Testis (tissue), 3 donors: ENCODE data around the gene CRAT. TPM values are rescaled to one million over a fixed set of nuclear protein-coding genes. Genes with fewer than 3 reads are reported as not detected.
"Not testable (repeated sequence)": the region's sequence is repeated elsewhere in the genome, so short reads cannot be mapped to it uniquely, and the experiment has no call there.

Experiments used
- DNase-seq: peaks from one replicate; pipeline ENCODE4 v3.0.0-alpha.2; 2019
- H3K27ac ChIP-seq, 2 donors: fragments of 200-600 bp; sonication (generic); one replicate each; pipeline ENCODE4 v1.5.1; 2019
- H3K27me3 ChIP-seq: fragments of 200-600 bp; sonication (generic); one replicate; pipeline ENCODE4 v1.5.1; 2019
- H3K36me3 ChIP-seq: fragments of 200-600 bp; sonication (generic); one replicate; pipeline ENCODE4 v1.5.1; 2017; ENCODE audit warnings: low read depth; ENCODE audit errors: missing control alignments
- H3K4me1 ChIP-seq: fragments of 200-600 bp; sonication (generic); one replicate; pipeline ENCODE4 v1.5.1; 2019
- H3K4me3 ChIP-seq, 2 donors: fragments of 200-600 bp; sonication (generic); one replicate each; pipeline ENCODE4 v1.5.1; 2017 to 2019
- H3K9me3 ChIP-seq: fragments of 200-600 bp; sonication (generic); one replicate; pipeline ENCODE4 v1.5.1; 2017
- CTCF ChIP-seq, 3 experiments: fragments of 450-650 bp in 2 of 3; fragments of 200-600 bp in 1 of 3; sonication (generic) in 1 of 3; IDR thresholded peaks; one replicate each; pipeline ENCODE4 v1.5.1; 2016 to 2019; ENCODE audit warnings: antibody characterized with exemption in 3 of 3, mild to moderate bottlenecking in 2 of 3, moderate library complexity in 1 of 3
- POLR2A ChIP-seq: fragments of 450-650 bp; IDR thresholded peaks from one replicate; pipeline ENCODE4 v1.6.1; 2017; ENCODE audit warnings: antibody characterized with exemption, mild to moderate bottlenecking, moderate library complexity
- WGBS, 2 donors: methylation state at CpG; one replicate each; pipeline ENCODE4 v1.1.5; 2018; 5-methylcytosine and 5-hydroxymethylcytosine counted together
- intact Hi-C: fragments of 100-400 bp; cut with DNase I; formaldehyde crosslinking; loops from one replicate; pipeline ENCODE4 v1.15.1; 2023; ENCODE audit warnings: low total_unique reads
- polyA plus RNA-seq: library from polyadenylated mRNA; stranded (reverse); fragments of 350-450 nt; fragmentation: Illumina TruSeq; extraction: RNeasy Lipid Tissue Mini Kit (QIAGEN cat#74804); gene quantifications from one replicate; pipeline ENCODE4 v1.2.3, GENCODE V29; 2014; ENCODE audit warnings: low read depth, low replicate concordance; ENCODE audit not compliant: insufficient read depth
- total RNA-seq, 2 donors: library from RNA; depleted of rRNA; stranded (reverse); fragments of >200 nt; gene quantifications; one replicate each; pipeline ENCODE4 v1.2.3, GENCODE V29; 2016

CRAT gene
- total and polyA plus RNA-seq, 3 donors from 2014 or later: 188 to 451 (median 272) TPM

- no peak overlapping the region for H3K27ac ChIP-seq
- H3K9me3 ChIP-seq: no peaks in the 10 kb centered on the region
- H3K27me3 ChIP-seq: no peaks in the 10 kb centered on the region
- intact Hi-C loops: loop anchor here (10.0 kb wide), 1 partner anchor 654 kb away; no protein-coding TSS in a partner anchor
- TF ChIP-seq CTCF (IDR thresholded peaks at IDR 0.05): no peak
- TF ChIP-seq POLR2A: no peak
- DNase-seq: no peak
- 65 to 66% methylated on average over 3 of the region's 3 CpGs for WGBS, 2 donors
- H3K4me3 ChIP-seq: no peak overlapping the region
- H3K36me3 ChIP-seq: no peaks in the 10 kb centered on the region
- H3K4me1 ChIP-seq: no peaks in the 10 kb centered on the region
These were observed 20.2 kb upstream of the CRAT start for GRCh38 chr9:129130791-129131190.

GRCh38 chr9:129130271-129130670, 19.7 kb upstream of the CRAT start:
- not testable (repeated sequence) for H3K27ac ChIP-seq, DNase-seq, H3K4me3 ChIP-seq, H3K4me1 ChIP-seq, H3K27me3 ChIP-seq, H3K9me3 ChIP-seq, H3K36me3 ChIP-seq
- 80 to 84% methylated on average over 7 of the region's 7 CpGs for WGBS, 2 donors
- intact Hi-C loops: loop anchor here (10.0 kb wide), 1 partner anchor 655 kb away; no protein-coding TSS in a partner anchor

GRCh38 chr9:129128689-129129088, 18.1 kb upstream of the CRAT start:
- Histone ChIP-seq H3K27ac (no peak overlapping the region), H3K4me3 (no peak overlapping the region), H3K4me1 (no peaks in the 10 kb centered on the region), H3K9me3 (no peaks in the 10 kb centered on the region), H3K27me3 (no peaks in the 10 kb centered on the region), H3K36me3 (no peaks in the 10 kb centered on the region)
- intact Hi-C loops: no loop called here
- TF ChIP-seq CTCF (IDR thresholded peaks at IDR 0.05) (no peak), POLR2A (no peak)
- 95% methylated on average over 5 of the region's 5 CpGs for WGBS, 2 donors
- DNase-seq: no peak

GRCh38 chr9:129126749-129127618, 16.4 kb upstream of the CRAT start:
- no peaks in the 10 kb centered on the region for H3K36me3 ChIP-seq
- intact Hi-C loops: no loop called here
- 82 to 90% methylated on average over 9 to 10 of the region's 10 CpGs for WGBS, 2 donors

GRCh38 chr9:129125478-129125877, 14.9 kb upstream of the CRAT start:
- no peaks in the 10 kb centered on the region for H3K36me3 ChIP-seq
- TF ChIP-seq POLR2A (no peak), CTCF (IDR thresholded peaks at IDR 0.05) (no peak)

More at GRCh38 chr9:129126749-129127618, 16.4 kb upstream of the CRAT start:
- no peaks in the 10 kb centered on the region for H3K9me3 ChIP-seq
- no peak for TF ChIP-seq POLR2A
- TF ChIP-seq CTCF (IDR thresholded peaks at IDR 0.05): no peak
- DNase-seq: no peak
- H3K4me3 ChIP-seq: no peak overlapping the region
- no peak overlapping the region for H3K27ac ChIP-seq
- H3K27me3 ChIP-seq: no peaks in the 10 kb centered on the region
- no peaks in the 10 kb centered on the region for H3K4me1 ChIP-seq

More at GRCh38 chr9:129125478-129125877, 14.9 kb upstream of the CRAT start:
- DNase-seq: no peak
- intact Hi-C loops: no loop called here
- 94% methylated on average over 8 of the region's 8 CpGs for WGBS, 2 donors
- Histone ChIP-seq H3K9me3 (no peaks in the 10 kb centered on the region), H3K27me3 (no peaks in the 10 kb centered on the region), H3K27ac (no peak overlapping the region), H3K4me3 (no peak overlapping the region), H3K4me1 (no peaks in the 10 kb centered on the region)
